ENCODE data around the gene DNAH7. TPM values are rescaled to one million over a fixed set of nuclear protein-coding genes. Genes with fewer than 3 reads are reported as not detected.

The DNAH7 gene
- total and polyA plus RNA-seq, 2 donors (not counting 3 experiments of a cell fraction or from before 2014, with no cell fraction given), result 0.15 to 0.24 TPM

DNA sequence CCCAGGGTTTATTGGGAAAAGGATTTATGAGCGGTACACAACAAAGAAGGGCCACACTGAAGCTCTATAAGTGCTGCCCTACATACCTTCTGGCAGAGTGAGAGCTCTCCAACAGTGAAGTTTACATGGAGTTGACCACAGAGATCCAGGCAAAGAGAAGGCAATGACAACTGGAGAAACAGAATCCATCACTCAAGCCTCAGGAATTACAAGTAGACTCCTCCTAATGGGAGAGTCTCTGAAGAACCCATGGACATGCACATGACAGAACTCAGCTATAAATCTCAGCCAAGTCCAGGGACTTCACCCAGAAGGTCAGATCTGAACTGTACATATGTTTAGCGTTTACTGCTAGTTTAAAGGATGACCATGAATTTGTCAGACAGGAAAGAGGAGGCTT, 164.7 kb downstream of the DNAH7 start:
- no peak overlapping the region for H3K27ac ChIP-seq (ENCODE audit: insufficient read depth, low read depth, low read length)
- H2AFZ ChIP-seq (ENCODE audit: low read depth, low read length), result no peak overlapping the region
- H3K36me3 ChIP-seq (ENCODE audit: control insufficient read depth in 2 of 2, extremely low read depth in 1 of 2, insufficient read depth in 2 of 2, low read length in 2 of 2), result no peaks in the 10 kb centered on the region
- intact Hi-C loops (cut with micrococcal nuclease), result no loop called here
- dilution Hi-C loops (cut with MboI; ENCODE audit: extremely low pct_ligation_motif_present, low sequenced_read_pairs), result no loop called here
- no peaks in the 10 kb centered on the region for H3K27me3 ChIP-seq (ENCODE audit: control insufficient read depth in 2 of 2, insufficient read depth in 2 of 2, low read length in 2 of 2)
- H4K20me1 ChIP-seq (replicated peaks; ENCODE audit: control insufficient read depth, extremely low read depth, insufficient read depth, low read length), result no peaks in the 10 kb centered on the region
- ChIA-PET CTCF (no interaction called here), POLR2A (no interaction called here)
- no peak for DNase-seq (ENCODE audit: low read depth, low spot score)
- no peak overlapping the region for H3K9ac ChIP-seq (replicated peaks; ENCODE audit: extremely low read depth, insufficient read depth, low read length)
- no peaks in the 10 kb centered on the region for H3K9me1 ChIP-seq (replicated peaks; ENCODE audit: control insufficient read depth, extremely low read depth, insufficient read depth, low read length)
- peak; percentile 33 for FAIRE-seq
- H3K4me3 ChIP-seq (replicated peaks in 1 of 3; ENCODE audit: insufficient read depth in 1 of 3, low read depth in 1 of 3, low read length in 3 of 3), result no peak overlapping the region
- no peaks in the 10 kb centered on the region for H3K79me2 ChIP-seq (ENCODE audit: control insufficient read depth, insufficient read depth, low read length)
- BruUV-seq (replicated peaks), result no TSS peak
- no peaks in the 10 kb centered on the region for H3K4me1 ChIP-seq (ENCODE audit: control insufficient read depth, extremely low read depth, insufficient read depth, low read length)
- H3K9me3 ChIP-seq (replicated peaks; ENCODE audit: control insufficient read depth, insufficient read depth, low read length), result no peaks in the 10 kb centered on the region
- H3K4me2 ChIP-seq (ENCODE audit: insufficient read depth, low read length), result no peak overlapping the region
- TF ChIP-seq EZH2 (IDR thresholded peaks at IDR 0.05; ENCODE audit: borderline replicate concordance, low read depth, low read length, severe bottlenecking), result no peak

GRCh38 chr2:195902857-195903256, 165.8 kb downstream of the DNAH7 start:
- H3K27ac ChIP-seq (ENCODE audit: insufficient read depth, low read depth, low read length), result no peak overlapping the region
- POLR2A ChIA-PET, result no interaction called here
- no peak overlapping the region for H3K4me3 ChIP-seq (replicated peaks in 1 of 3; ENCODE audit: insufficient read depth in 1 of 3, low read depth in 1 of 3, low read length in 3 of 3)
- no peaks in the 10 kb centered on the region for H3K9me3 ChIP-seq (replicated peaks; ENCODE audit: control insufficient read depth, insufficient read depth, low read length)
- no peak overlapping the region for H3K4me2 ChIP-seq (ENCODE audit: insufficient read depth, low read length)
- no peak for DNase-seq (ENCODE audit: low read depth, low spot score)
- no peaks in the 10 kb centered on the region for H3K36me3 ChIP-seq (ENCODE audit: control insufficient read depth in 2 of 2, extremely low read depth in 1 of 2, insufficient read depth in 2 of 2, low read length in 2 of 2)
- no TSS peak for BruUV-seq (replicated peaks)
- H2AFZ ChIP-seq (ENCODE audit: low read depth, low read length), result no peak overlapping the region
- TF ChIP-seq POLR2AphosphoS5 (IDR thresholded peaks at IDR 0.05; ENCODE audit: insufficient read depth, low read depth, low read length), result no peak
- H3K79me2 ChIP-seq (ENCODE audit: control insufficient read depth, insufficient read depth, low read length), result no peaks in the 10 kb centered on the region
- CTCF ChIA-PET, result no interaction called here
- dilution Hi-C loops (cut with MboI; ENCODE audit: extremely low pct_ligation_motif_present, low sequenced_read_pairs) (no loop called here), intact Hi-C loops (cut with micrococcal nuclease) (no loop called here)
- no peaks in the 10 kb centered on the region for H3K27me3 ChIP-seq (ENCODE audit: control insufficient read depth in 2 of 2, insufficient read depth in 2 of 2, low read length in 2 of 2)
- no peaks in the 10 kb centered on the region for H3K4me1 ChIP-seq (ENCODE audit: control insufficient read depth, extremely low read depth, insufficient read depth, low read length)
- FAIRE-seq, result no peak
- H3K9me1 ChIP-seq (replicated peaks; ENCODE audit: control insufficient read depth, extremely low read depth, insufficient read depth, low read length), result no peaks in the 10 kb centered on the region
- no peaks in the 10 kb centered on the region for H4K20me1 ChIP-seq (replicated peaks; ENCODE audit: control insufficient read depth, extremely low read depth, insufficient read depth, low read length)
- H3K9ac ChIP-seq (replicated peaks; ENCODE audit: extremely low read depth, insufficient read depth, low read length), result no peak overlapping the region
